H7 (cell line): ENCODE data around the gene SRPX. TPM values are rescaled to one million over a fixed set of nuclear protein-coding genes. Genes with fewer than 3 reads are reported as not detected.

Source experiments
- DNase-seq: peaks from one replicate; pipeline ENCODE4 v3.0.0; 2012
- H3K27me3 ChIP-seq: 2 replicates; pipeline ENCODE4 v1.6.0; 2011; ENCODE audit warnings: mild to moderate bottlenecking, low read length; ENCODE audit not compliant: control insufficient read depth, insufficient read depth
- H3K36me3 ChIP-seq: replicated peaks from 2 replicates; pipeline ENCODE4 v1.5.1; 2011; ENCODE audit warnings: low read length; ENCODE audit not compliant: control insufficient read depth, insufficient read depth
- H3K4me3 ChIP-seq: 2 replicates; pipeline ENCODE4 v1.5.1; 2011; ENCODE audit warnings: low read depth, mild to moderate bottlenecking, control low read depth, low read length, moderate library complexity; ENCODE audit not compliant: insufficient read depth
- total RNA-seq: library from RNA; depleted of rRNA; stranded (reverse); fragments of >200 nt; shearing (Covaris generic); gene quantifications from 2 replicates; pipeline ENCODE4 v1.2.3, GENCODE V29; 2014

The SRPX gene
- total RNA-seq, 1 experiment from 2014 or later, result 9.9 TPM

DNA sequence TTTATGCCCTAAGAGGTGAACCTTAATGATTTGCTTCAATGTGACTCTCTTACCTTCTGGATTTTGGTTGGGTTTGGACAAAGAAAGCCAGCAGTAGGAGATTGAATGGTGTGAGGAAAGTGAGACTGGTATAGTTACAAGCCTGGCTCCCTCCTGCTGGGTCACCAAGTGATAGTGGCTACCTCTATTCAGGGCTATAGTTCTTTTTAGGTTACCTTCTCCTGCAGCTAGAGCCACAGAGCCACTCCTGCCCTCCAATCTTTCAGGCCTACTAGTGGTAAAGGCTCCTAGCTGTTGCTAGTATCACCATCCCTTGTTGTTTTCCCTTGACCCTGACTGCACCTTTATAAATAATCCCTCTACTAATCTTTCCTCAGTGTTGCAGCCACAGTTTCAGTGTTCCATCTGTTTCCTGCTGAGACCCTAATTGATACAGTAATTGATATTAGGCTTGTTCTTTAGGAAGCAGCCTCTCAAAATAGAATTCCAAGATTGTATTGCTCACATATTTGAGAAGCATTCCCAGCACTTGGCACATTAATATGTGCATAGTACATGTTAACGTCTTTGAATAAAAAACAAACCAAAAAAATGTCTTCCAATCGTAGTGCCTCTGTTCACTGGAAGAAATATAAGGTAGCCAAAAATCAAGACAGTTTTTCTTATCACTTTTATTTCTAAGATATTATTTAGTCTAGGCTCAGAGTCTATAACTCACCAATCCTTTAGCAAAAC is 82.3 kb downstream of the SRPX start:
- no peak for DNase-seq
- Histone ChIP-seq H3K27me3 (no peaks in the 10 kb centered on the region), H3K4me3 (no peak overlapping the region), H3K36me3 (no peaks in the 10 kb centered on the region)

DNA sequence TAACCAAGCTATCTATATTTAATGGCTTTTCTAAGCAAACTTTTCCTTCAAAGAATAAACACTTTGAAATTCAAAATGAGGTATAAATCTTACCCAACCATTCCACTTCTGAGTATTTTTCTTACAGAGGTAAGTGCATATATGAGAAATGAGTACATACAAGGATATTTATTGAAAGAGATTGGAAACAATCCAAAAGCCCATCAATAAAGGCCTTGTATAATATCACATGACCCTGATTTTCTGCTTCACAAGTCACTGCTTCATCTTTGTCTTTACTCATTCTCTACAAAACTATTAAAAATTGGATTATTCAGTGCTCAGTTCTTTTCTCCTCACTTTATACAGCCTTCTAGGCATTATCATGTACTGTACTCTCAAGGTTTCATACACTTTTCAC is 91.3 kb downstream of the SRPX start:
- H3K27me3 ChIP-seq, result no peaks in the 10 kb centered on the region
- no peak overlapping the region for H3K4me3 ChIP-seq
- no peaks in the 10 kb centered on the region for H3K36me3 ChIP-seq
- no peak for DNase-seq

DNA sequence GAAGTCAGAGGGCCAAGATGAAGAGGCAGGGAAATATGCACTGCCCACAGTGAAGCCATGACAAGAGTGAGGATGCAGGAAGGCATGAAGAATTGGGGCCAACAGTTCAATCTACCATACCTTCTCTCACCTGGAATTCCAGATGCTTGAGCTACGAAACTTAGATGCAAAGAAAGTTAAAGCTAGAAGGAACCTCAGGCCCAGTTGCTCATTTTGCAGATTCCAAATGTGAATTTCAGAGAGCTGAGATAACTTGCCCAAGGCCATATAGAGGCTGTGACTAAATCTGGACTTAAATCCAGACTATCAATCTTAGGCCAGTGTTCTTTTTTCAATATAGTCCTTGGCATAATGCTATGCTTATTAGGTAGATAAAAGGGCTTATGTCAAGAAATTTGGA is 92.7 kb downstream of the SRPX start:
- H3K36me3 ChIP-seq, result no peaks in the 10 kb centered on the region
- no peaks in the 10 kb centered on the region for H3K27me3 ChIP-seq
- H3K4me3 ChIP-seq, result no peak overlapping the region
- no peak for DNase-seq

DNA sequence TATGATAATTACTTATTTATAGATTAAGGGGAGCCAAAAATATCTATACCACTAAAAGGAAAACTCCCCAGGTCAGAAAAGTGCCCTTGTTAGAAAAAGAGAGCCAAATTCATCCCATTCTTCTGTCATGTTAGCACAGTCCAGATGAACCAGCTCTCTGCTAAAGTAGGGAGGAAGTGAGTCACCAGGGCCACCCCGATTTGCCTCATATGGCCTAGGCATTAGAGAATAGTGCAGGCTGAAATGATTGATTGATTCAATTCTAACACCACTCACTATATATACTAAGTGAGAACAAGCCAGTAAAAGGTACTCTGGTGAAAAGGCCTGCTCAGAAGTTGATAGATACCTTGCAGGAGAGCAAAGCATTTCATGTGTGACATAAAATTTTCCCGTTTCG is 94.5 kb downstream of the SRPX start:
- no peak for DNase-seq
- no peaks in the 10 kb centered on the region for H3K36me3 ChIP-seq
- H3K27me3 ChIP-seq, result no peaks in the 10 kb centered on the region
- H3K4me3 ChIP-seq, result no peak overlapping the region

DNA sequence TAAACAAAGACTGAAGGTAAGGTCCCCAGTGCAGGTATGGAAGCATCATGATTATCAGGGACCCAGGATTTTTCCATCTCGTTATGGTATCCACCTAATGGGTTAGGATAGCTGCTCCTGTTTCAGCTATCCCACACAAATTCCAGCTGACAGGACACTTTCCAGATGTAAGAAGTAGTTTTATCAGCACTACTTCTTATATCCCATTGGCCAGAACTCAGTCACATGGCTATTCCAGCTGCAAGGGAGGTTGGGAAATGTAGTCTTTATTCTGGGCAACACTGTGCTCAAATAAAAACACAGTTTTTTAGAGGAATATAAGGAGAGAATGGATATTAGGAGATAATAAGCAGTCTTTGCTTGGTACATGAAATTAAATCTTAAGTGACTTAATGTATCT is 96.7 kb downstream of the SRPX start:
- Histone ChIP-seq H3K27me3 (no peaks in the 10 kb centered on the region), H3K36me3 (no peaks in the 10 kb centered on the region), H3K4me3 (no peak overlapping the region)
- no peak for DNase-seq

DNA sequence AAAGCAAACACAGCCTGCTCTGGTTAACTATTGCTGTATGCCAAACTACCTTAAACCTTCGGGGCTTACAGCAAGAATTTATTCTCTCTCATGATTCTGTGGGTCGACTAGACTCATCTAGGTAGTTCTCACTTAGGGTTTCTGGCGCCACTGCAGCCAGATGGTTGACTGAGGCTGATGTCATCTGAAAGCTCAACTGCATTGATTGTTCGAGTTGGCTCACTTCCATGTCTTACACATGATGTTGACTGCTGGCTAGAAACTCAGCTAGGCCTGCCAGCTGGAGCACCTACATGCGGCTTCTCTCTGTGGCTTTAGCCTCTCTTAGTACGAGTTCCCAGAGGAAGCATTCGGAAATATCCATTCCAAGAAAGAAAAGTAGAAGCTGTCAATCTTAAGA is 103.2 kb downstream of the SRPX start:
- H3K36me3 ChIP-seq, result no peaks in the 10 kb centered on the region
- no peaks in the 10 kb centered on the region for H3K27me3 ChIP-seq
- H3K4me3 ChIP-seq, result no peak overlapping the region
- no peak for DNase-seq

DNA sequence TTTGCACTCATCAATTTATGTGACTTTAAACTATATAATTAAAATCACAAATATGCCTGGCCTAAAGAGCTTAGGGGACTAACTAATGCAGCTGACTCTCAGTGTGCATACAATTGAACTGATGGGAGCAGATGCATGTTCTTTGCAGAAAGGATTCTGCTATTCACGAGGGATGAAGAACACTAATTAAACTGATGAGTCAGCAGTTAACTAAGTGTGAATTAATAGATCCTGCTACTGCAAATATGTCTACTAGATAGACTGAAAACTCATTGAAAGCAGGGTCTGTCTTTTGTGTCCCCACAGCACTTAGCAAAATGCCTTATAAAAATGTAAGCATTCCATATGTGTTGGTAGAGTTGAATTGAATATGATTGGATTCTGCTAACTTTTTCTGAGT is 104.0 kb downstream of the SRPX start:
- no peak for DNase-seq
- Histone ChIP-seq H3K36me3 (no peaks in the 10 kb centered on the region), H3K4me3 (no peak overlapping the region), H3K27me3 (no peaks in the 10 kb centered on the region)

DNA sequence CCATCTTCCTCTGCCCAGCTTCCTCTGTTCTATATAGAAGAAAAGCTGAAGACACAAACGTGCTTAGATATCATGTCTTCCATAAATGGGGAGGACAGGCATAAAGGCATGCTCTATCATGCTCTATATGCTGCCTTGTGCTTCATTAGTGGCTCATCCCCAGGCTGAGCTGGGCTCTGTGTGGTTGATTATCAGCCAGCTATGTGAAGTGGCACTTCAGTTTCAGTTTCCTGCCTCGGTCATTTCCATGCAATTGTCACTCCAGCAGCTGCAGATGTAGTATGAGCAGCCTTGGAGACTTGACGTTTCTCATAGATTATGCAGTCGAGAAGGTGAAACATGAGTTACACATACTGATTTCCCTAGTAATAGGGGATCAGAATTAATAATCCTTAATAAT is 108.1 kb downstream of the SRPX start:
- DNase-seq, result no peak
- H3K36me3 ChIP-seq, result no peaks in the 10 kb centered on the region

DNA sequence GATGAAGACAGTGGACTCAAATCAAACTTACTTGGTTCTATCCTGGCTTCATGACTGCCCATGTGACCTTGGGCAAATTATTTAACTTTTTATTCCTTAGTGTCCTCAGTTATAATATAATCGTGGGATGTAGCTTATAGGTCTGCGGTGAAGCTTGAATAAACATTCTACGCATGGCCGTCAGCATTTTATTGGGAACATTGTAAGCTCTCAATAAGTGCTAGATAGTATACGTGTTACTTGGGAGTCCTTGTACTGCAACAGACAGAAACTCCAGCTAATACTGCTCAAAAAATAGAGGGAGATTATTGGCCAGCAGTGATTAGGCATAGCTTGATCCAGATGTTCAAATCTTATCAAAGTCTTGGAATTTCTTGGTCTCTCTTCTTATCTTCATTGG is 109.5 kb downstream of the SRPX start:
- H3K36me3 ChIP-seq, result no peaks in the 10 kb centered on the region
- no peaks in the 10 kb centered on the region for H3K27me3 ChIP-seq
- DNase-seq, result no peak
- H3K4me3 ChIP-seq, result no peak overlapping the region

More for the DNA sequence above, 108.1 kb downstream of the SRPX start:
- Histone ChIP-seq H3K27me3 (no peaks in the 10 kb centered on the region), H3K4me3 (no peak overlapping the region)

DNA sequence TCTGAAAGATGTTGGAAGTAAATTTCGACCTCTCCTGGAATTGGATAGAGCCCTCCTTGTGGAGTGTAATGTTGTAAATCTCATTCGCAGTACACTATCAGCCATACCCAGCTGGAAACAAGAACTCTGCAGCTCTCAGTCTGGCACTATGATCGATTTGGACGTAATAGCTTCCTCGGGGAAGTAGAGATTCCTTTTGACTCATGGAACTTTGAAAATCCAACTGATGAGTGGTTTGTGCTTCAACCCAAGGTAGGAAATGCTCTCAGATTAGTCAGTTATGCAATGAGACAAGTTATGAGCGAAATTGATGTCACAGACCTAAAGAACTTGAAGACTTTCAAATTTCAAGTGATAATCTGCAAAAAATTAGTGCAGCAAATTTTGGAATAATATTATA is 110.4 kb downstream of the SRPX start:
- Histone ChIP-seq H3K27me3 (no peaks in the 10 kb centered on the region), H3K4me3 (no peak overlapping the region), H3K36me3 (no peaks in the 10 kb centered on the region)
- no peak for DNase-seq

DNA sequence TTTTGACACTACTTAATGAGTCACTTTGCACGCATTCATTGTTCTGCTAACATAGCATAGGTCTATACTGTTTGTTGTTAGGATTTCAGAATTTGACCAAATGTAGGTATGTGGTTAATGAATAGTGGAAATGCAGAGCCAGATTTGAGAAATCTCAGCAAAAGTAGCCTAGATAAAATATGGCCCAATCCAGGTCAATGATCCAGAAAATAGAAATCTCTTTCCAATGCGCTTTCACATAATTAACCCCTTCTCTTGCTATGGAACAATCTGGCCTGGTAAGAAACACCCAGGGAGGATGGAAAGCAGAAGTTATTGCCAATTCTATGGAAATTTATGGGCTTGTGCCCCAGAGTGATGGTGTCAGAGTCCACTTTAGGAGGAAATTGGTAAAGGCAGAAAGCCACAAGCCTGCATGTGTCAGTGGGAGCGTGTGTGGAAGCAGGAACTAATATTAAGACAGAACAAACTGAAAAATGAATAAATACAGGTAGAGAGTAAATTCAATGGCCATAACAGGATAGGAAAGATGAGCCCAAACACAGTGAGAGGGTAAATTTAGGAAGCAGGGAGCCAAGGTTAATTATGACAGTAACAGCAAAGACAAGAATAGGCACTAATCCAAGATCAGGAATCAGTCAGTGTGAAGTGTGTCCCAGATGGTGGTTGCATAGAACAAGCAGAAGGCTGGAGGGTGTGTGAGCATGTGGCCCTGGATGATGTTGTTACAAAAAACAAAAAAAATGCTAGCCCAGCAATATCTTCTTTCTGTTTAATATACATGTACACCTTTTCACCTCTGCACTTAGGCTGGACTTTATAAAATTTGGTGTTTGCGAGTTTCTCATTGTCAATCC is 111.4 kb downstream of the SRPX start:
- no peaks in the 10 kb centered on the region for H3K36me3 ChIP-seq
- DNase-seq, result no peak
- no peak overlapping the region for H3K4me3 ChIP-seq
- H3K27me3 ChIP-seq, result no peaks in the 10 kb centered on the region

DNA sequence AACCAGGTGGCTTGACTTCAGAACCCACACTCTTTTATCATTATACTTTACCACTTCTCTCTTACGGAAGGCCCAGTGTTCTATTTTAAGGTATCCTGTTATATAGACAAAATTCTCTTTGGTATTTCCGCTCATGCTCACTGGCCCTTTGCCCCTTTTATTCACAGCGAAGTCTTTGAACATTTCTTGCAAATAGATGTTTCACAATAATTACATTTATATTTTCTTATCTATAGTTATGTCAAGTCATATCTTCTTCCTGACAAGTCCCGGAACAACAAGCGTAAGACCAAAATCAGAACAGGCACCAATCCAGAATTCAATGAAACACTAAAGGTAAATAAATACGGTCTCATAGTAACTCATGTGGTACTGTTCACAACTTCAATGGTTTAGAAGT is 112.3 kb downstream of the SRPX start:
- Histone ChIP-seq H3K4me3 (no peak overlapping the region), H3K36me3 (no peaks in the 10 kb centered on the region), H3K27me3 (no peaks in the 10 kb centered on the region)
- no peak for DNase-seq

DNA sequence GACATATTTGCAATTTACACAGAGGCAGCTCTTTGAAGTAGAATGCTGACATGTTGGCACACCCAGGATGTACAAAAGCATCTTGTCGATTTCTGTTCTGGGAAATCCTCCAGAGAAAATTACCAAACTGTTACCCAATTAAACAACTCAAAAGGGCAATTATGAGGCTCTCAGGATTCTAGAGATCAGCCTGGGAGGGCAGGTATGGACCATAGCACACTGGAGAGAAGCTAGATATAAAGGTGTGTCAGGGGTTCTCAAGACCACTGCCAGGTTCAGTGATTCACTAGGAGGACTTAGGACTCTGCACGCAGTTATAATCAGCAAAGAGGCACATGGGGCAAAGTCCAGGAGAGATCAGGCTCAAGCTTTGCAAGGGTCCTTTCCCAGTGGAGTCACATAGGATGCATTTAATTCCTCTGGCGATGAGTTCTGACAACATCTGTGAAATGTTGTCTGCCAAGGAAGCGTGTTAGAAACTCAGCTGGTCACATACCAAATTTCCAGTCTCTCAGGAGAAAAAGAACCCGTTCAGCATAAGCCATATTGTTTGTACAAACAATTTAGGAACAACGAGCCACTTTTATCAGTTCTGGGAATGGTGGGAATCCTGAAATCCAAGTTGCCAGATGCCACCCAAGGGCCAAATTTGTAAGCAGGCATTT is 113.5 kb downstream of the SRPX start:
- no peaks in the 10 kb centered on the region for H3K27me3 ChIP-seq
- no peak for DNase-seq
- no peak overlapping the region for H3K4me3 ChIP-seq
- no peaks in the 10 kb centered on the region for H3K36me3 ChIP-seq

DNA sequence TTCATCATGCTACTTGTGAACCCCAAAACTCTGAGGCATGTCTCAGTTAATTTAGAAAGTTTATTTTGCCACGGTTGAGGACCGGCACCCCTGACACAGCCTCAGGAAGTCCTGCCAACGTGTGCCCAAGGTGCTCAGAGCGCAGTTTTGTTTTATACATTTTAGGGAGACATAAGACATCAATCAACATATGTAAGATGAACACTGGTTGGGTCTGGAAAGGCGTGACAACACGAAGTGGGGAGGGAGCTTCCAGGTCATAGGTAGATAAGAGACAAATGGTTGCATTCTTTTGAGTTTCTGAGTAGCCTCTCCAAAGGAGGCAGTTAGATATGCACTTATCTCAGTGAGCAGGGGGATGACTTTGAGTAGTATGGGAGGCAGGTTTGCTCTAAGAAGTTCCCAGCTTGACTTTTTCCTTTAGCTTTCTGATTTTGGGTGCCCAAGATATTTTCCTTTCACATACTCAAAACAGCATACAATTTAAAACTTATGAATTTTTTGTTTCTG is 115.4 kb downstream of the SRPX start:
- Histone ChIP-seq H3K4me3 (no peak overlapping the region), H3K36me3 (no peaks in the 10 kb centered on the region), H3K27me3 (no peaks in the 10 kb centered on the region)
- DNase-seq, result no peak
